ENCODE data around the gene APOA4.

Gene APOA4

GRCh38 chr11:116866804-116867455 is 43.8 kb upstream of the APOA4 start:
- H3K9me3 ChIP-seq (ENCODE audit: insufficient read depth, low read length), result no peaks in the 10 kb centered on the region
- H4K20me1 ChIP-seq (ENCODE audit: low read depth, low read length), result no peaks in the 10 kb centered on the region
- H3K9ac ChIP-seq (ENCODE audit: low read length), result no peak overlapping the region
- H3K4me3 ChIP-seq (ENCODE audit: insufficient read depth, low read length, poor library complexity, severe bottlenecking), result no peak overlapping the region
- H3K36me3 ChIP-seq (ENCODE audit: low read length), result no peaks in the 10 kb centered on the region; the same call in 1 of the 2 replicates
- no peak overlapping the region for H3K4me2 ChIP-seq (ENCODE audit: low read depth, low read length, poor library complexity, severe bottlenecking)
- no peak for TF ChIP-seq EZH2phosphoT487 (conservative IDR thresholded peaks at IDR 0.05; ENCODE audit: low read length)
- no peak for TF ChIP-seq CTCF (IDR thresholded peaks at IDR 0.05; ENCODE audit: insufficient read depth, low read length, poor library complexity, severe bottlenecking)
- H2AFZ ChIP-seq (ENCODE audit: low read depth, low read length, severe bottlenecking), result no peak overlapping the region
- H3K79me2 ChIP-seq (ENCODE audit: insufficient read depth, low read length), result no peaks in the 10 kb centered on the region
- H3K27ac ChIP-seq (ENCODE audit: low read depth, low read length), result no peak overlapping the region
- H3K27me3 ChIP-seq (ENCODE audit: low read length), result no peaks in the 10 kb centered on the region
- no peaks in the 10 kb centered on the region for H3F3A ChIP-seq (ENCODE audit: insufficient read depth)
- no peaks in the 10 kb centered on the region for H3K9me2 ChIP-seq (replicated peaks; ENCODE audit: insufficient read depth, low read length)

- Histone ChIP-seq H3K79me2 (ENCODE audit: insufficient read depth, low read length) (no peaks in the 10 kb centered on the region), H4K20me1 (ENCODE audit: low read depth, low read length) (no peaks in the 10 kb centered on the region), H3K4me2 (ENCODE audit: low read depth, low read length, poor library complexity, severe bottlenecking) (no peak overlapping the region), H2AFZ (ENCODE audit: low read depth, low read length, severe bottlenecking) (no peak overlapping the region), H3K27me3 (ENCODE audit: low read length) (no peaks in the 10 kb centered on the region), H3K9ac (ENCODE audit: low read length) (no peak overlapping the region), H3K4me3 (ENCODE audit: insufficient read depth, low read length, poor library complexity, severe bottlenecking) (no peak overlapping the region), H3K36me3 (ENCODE audit: low read length) (no peaks in the 10 kb centered on the region), H3K27ac (ENCODE audit: low read depth, low read length) (no peak overlapping the region), H3F3A (ENCODE audit: insufficient read depth) (no peaks in the 10 kb centered on the region), H3K9me2 (replicated peaks; ENCODE audit: insufficient read depth, low read length) (no peaks in the 10 kb centered on the region), H3K9me3 (ENCODE audit: insufficient read depth, low read length) (no peaks in the 10 kb centered on the region)
- no peak for TF ChIP-seq EZH2phosphoT487 (conservative IDR thresholded peaks at IDR 0.05; ENCODE audit: low read length)
- TF ChIP-seq CTCF (IDR thresholded peaks at IDR 0.05; ENCODE audit: insufficient read depth, low read length, poor library complexity, severe bottlenecking), result no peak
These were observed 42.6 kb upstream of the APOA4 start for GRCh38 chr11:116865696-116866095.

- Histone ChIP-seq H3F3A (ENCODE audit: insufficient read depth) (no peaks in the 10 kb centered on the region), H3K79me2 (ENCODE audit: insufficient read depth, low read length) (no peaks in the 10 kb centered on the region), H3K9me2 (replicated peaks; ENCODE audit: insufficient read depth, low read length) (no peaks in the 10 kb centered on the region), H3K27ac (ENCODE audit: low read depth, low read length) (no peak overlapping the region), H3K4me2 (ENCODE audit: low read depth, low read length, poor library complexity, severe bottlenecking) (no peak overlapping the region), H3K9me3 (ENCODE audit: insufficient read depth, low read length) (no peaks in the 10 kb centered on the region), H4K20me1 (ENCODE audit: low read depth, low read length) (no peaks in the 10 kb centered on the region), H3K36me3 (ENCODE audit: low read length) (no peaks in the 10 kb centered on the region), H3K4me3 (ENCODE audit: insufficient read depth, low read length, poor library complexity, severe bottlenecking) (no peak overlapping the region), H3K9ac (ENCODE audit: low read length) (no peak overlapping the region), H3K27me3 (ENCODE audit: low read length) (no peaks in the 10 kb centered on the region), H2AFZ (ENCODE audit: low read depth, low read length, severe bottlenecking) (no peak overlapping the region)
- no peak for TF ChIP-seq CTCF (IDR thresholded peaks at IDR 0.05; ENCODE audit: insufficient read depth, low read length, poor library complexity, severe bottlenecking)
- TF ChIP-seq EZH2phosphoT487 (conservative IDR thresholded peaks at IDR 0.05; ENCODE audit: low read length), result no peak
These were observed 41.4 kb upstream of the APOA4 start for GRCh38 chr11:116864531-116864930.
